SK-N-MC (cell line): ENCODE data around the gene ATF1.

Experiments used
- EZH2 ChIP-seq: fragments of 200-600 bp; sonication (generic); IDR thresholded peaks from one replicate; pipeline ENCODE4 v1.6.1; 2017; ENCODE audit warnings: antibody characterized with exemption
- FOXP2 ChIP-seq: optimal IDR thresholded peaks from 2 replicates; pipeline ENCODE3; 2011; ENCODE audit warnings: mild to moderate bottlenecking, moderate library complexity; ENCODE audit not compliant: insufficient read depth; ENCODE audit errors: extremely low read length, control extremely low read depth

- TF ChIP-seq FOXP2 (no peak), EZH2 (no peak)
Observed at GRCh38 chr12:50734409-50735263, 29.3 kb upstream of the ATF1 start.
